Neural cell (in vitro differentiated cells): ENCODE data around the gene RAB40C. TPM values are rescaled to one million over a fixed set of nuclear protein-coding genes. Genes with fewer than 3 reads are reported as not detected.

Experiments
- H2AFZ ChIP-seq: fragments of 200-600, 300-800 bp; sonication (generic), shearing (Covaris generic); 2 replicates; pipeline ENCODE4 v1.6.0; 2014; ENCODE audit warnings: low read depth, mild to moderate bottlenecking, antibody characterized with exemption, low read length, moderate library complexity
- H3F3A ChIP-seq: fragments of 200-600 bp; shearing (Covaris generic); 2 replicates; pipeline ENCODE4 v1.6.1; 2016; ENCODE audit warnings: mild to moderate bottlenecking, moderate library complexity, mixed read lengths, antibody characterized with exemption, low read length; ENCODE audit not compliant: insufficient read depth, poor library complexity, severe bottlenecking
- H3K27ac ChIP-seq: fragments of 200-600, 300-800 bp; sonication (generic), shearing (Covaris generic); 2 replicates; pipeline ENCODE4 v1.5.1; 2014; ENCODE audit warnings: mild to moderate bottlenecking, low read length, moderate library complexity
- H3K27me3 ChIP-seq: fragments of 300-800, 200-600 bp; sonication (generic), shearing (Covaris generic); 2 replicates; pipeline ENCODE4 v1.6.0; 2014; ENCODE audit warnings: mild to moderate bottlenecking, low read depth, low read length, moderate library complexity; ENCODE audit not compliant: insufficient read depth
- H3K36me3 ChIP-seq: fragments of 300-800, 200-600 bp; sonication (generic), shearing (Covaris generic); 2 replicates; pipeline ENCODE4 v1.5.1; 2014; ENCODE audit warnings: mild to moderate bottlenecking, antibody characterized with exemption, low read length, moderate library complexity; ENCODE audit not compliant: insufficient read depth
- H3K4me2 ChIP-seq: fragments of 300-800, 200-600 bp; sonication (generic), shearing (Covaris generic); 2 replicates; pipeline ENCODE4 v1.6.0; 2014; ENCODE audit warnings: mild to moderate bottlenecking, low read length
- H3K4me3 ChIP-seq: fragments of 300-800, 200-600 bp; sonication (generic), shearing (Covaris generic); 2 replicates; pipeline ENCODE4 v1.5.1; 2014; ENCODE audit warnings: mild to moderate bottlenecking, low read length, moderate library complexity
- H3K79me2 ChIP-seq: fragments of 200-600 bp; shearing (Covaris generic); replicated peaks from 2 replicates; pipeline ENCODE4 v1.6.0; 2014; ENCODE audit warnings: mild to moderate bottlenecking, low read length, moderate library complexity; ENCODE audit not compliant: insufficient read depth
- H3K9ac ChIP-seq: fragments of 300-800, 200-600 bp; sonication (generic), shearing (Covaris generic); 2 replicates; pipeline ENCODE4 v1.6.1; 2016; ENCODE audit warnings: mild to moderate bottlenecking, low read length, mixed read lengths
- H3K9me2 ChIP-seq: fragments of 200-600 bp; shearing (Covaris generic); 2 replicates; pipeline ENCODE4 v1.6.1; 2016; ENCODE audit warnings: mild to moderate bottlenecking, low read length, mixed read lengths; ENCODE audit not compliant: insufficient read depth
- H3K9me3 ChIP-seq: fragments of 200-600, 300-800 bp; sonication (generic), shearing (Covaris generic); 2 replicates; pipeline ENCODE4 v1.6.1; 2016; ENCODE audit warnings: mild to moderate bottlenecking, mixed run types, low read length, moderate library complexity, mixed read lengths
- H4K20me1 ChIP-seq: fragments of 200-600 bp; shearing (Covaris generic); 2 replicates; pipeline ENCODE4 v1.6.1; 2016; ENCODE audit warnings: mild to moderate bottlenecking, mixed run types; ENCODE audit not compliant: insufficient read depth
- CTCF ChIP-seq: fragments of 450-650 bp; IDR thresholded peaks from 2 replicates; pipeline ENCODE4 v1.5.1; 2014; ENCODE audit warnings: antibody characterized with exemption, mild to moderate bottlenecking, moderate library complexity; ENCODE audit not compliant: poor library complexity, severe bottlenecking
- EP300 ChIP-seq: fragments of 450-650 bp; conservative IDR thresholded peaks from 2 replicates; pipeline ENCODE4 v1.6.1; 2014; ENCODE audit warnings: antibody characterized with exemption, mild to moderate bottlenecking, moderate library complexity; ENCODE audit not compliant: poor library complexity, severe bottlenecking
- EZH2 ChIP-seq: fragments of 200-600, 300-800 bp; shearing (Covaris generic), sonication (generic); IDR thresholded peaks from 2 replicates; pipeline ENCODE4 v1.6.1; 2014; ENCODE audit warnings: antibody characterized with exemption, low read length, borderline replicate concordance, mild to moderate bottlenecking; ENCODE audit not compliant: insufficient read depth, poor library complexity, severe bottlenecking
- MXI1 ChIP-seq: fragments of 450-650 bp; conservative IDR thresholded peaks from 2 replicates; pipeline ENCODE4 v1.6.1; 2014; ENCODE audit warnings: antibody characterized with exemption, mild to moderate bottlenecking; ENCODE audit not compliant: poor library complexity, severe bottlenecking
- POLR2AphosphoS5 ChIP-seq: IDR thresholded peaks from 2 replicates; pipeline ENCODE4 v1.6.1; 2012
- RAD21 ChIP-seq: fragments of 450-650 bp; conservative IDR thresholded peaks from 2 replicates; pipeline ENCODE4 v1.6.1; 2014; ENCODE audit warnings: antibody characterized with exemption, mild to moderate bottlenecking, moderate library complexity
- REST ChIP-seq: IDR thresholded peaks from 2 replicates; pipeline ENCODE4 v1.6.1; 2012; ENCODE audit warnings: borderline replicate concordance
- SMC3 ChIP-seq: fragments of 450-650 bp; conservative IDR thresholded peaks from 2 replicates; pipeline ENCODE4 v1.6.1; 2014; ENCODE audit warnings: antibody characterized with exemption, mild to moderate bottlenecking, moderate library complexity; ENCODE audit not compliant: poor library complexity
- TAF1 ChIP-seq: IDR thresholded peaks from 2 replicates; pipeline ENCODE4 v1.6.1; 2012; ENCODE audit warnings: low read depth
- polyA plus RNA-seq: library from polyadenylated mRNA; depleted of rRNA; stranded (reverse); fragments of >200 nt; gene quantifications from 2 replicates; pipeline ENCODE4 v1.2.3, GENCODE V29; 2014

Gene RAB40C
- polyA plus RNA-seq, 1 donor from 2014 or later = 40.7 TPM

- no peak overlapping the region for H3K4me3 ChIP-seq
- no peak overlapping the region for H2AFZ ChIP-seq
- H4K20me1 ChIP-seq = no peaks in the 10 kb centered on the region
- TF ChIP-seq REST (no peak), POLR2AphosphoS5 (no peak), EP300 (no peak), CTCF (no peak), RAD21 (no peak), TAF1 (no peak), SMC3 (no peak), MXI1 (no peak), EZH2 (no peak)
- H3K27me3 ChIP-seq = no peaks in the 10 kb centered on the region
- H3K27ac ChIP-seq = no peak overlapping the region
- no peak overlapping the region for H3K9ac ChIP-seq
- no peak overlapping the region for H3K4me2 ChIP-seq
- H3K9me2 ChIP-seq = no peaks in the 10 kb centered on the region
- H3K9me3 ChIP-seq = no peaks in the 10 kb centered on the region
- no peaks in the 10 kb centered on the region for H3K79me2 ChIP-seq
- H3K36me3 ChIP-seq = no peaks in the 10 kb centered on the region
- H3F3A ChIP-seq = no peaks in the 10 kb centered on the region
Observed at GRCh38 chr16:546909-547770, 42.7 kb upstream of the RAB40C start.

GRCh38 chr16:548586-548985 lies 41.3 kb upstream of the RAB40C start:
- no peak overlapping the region for H3K4me3 ChIP-seq
- H3K79me2 ChIP-seq = no peaks in the 10 kb centered on the region
- no peak overlapping the region for H3K27ac ChIP-seq
- no peak overlapping the region for H2AFZ ChIP-seq
- no peak overlapping the region for H3K9ac ChIP-seq
- no peaks in the 10 kb centered on the region for H3K9me2 ChIP-seq
- no peaks in the 10 kb centered on the region for H3K27me3 ChIP-seq
- no peaks in the 10 kb centered on the region for H3K9me3 ChIP-seq
- no peaks in the 10 kb centered on the region for H3F3A ChIP-seq
- TF ChIP-seq EP300 = no peak
- TF ChIP-seq REST = no peak
- no peak for TF ChIP-seq MXI1
- no peak for TF ChIP-seq SMC3
- no peak for TF ChIP-seq CTCF
- no peak for TF ChIP-seq POLR2AphosphoS5
- TF ChIP-seq EZH2 = no peak
- TF ChIP-seq RAD21 = no peak
- no peak for TF ChIP-seq TAF1
- no peaks in the 10 kb centered on the region for H4K20me1 ChIP-seq
- H3K36me3 ChIP-seq = no peaks in the 10 kb centered on the region
- H3K4me2 ChIP-seq = no peak overlapping the region
